Mesenchymal stem cell (in vitro differentiated cells and primary cell): ENCODE data around the gene ACOX3.

ENCODE experiments used
- DNase-seq: peaks from one replicate; pipeline ENCODE4 v3.0.0-alpha.2; 2013
- H2AFZ ChIP-seq: one replicate; pipeline ENCODE4 v1.6.1; 2013; ENCODE audit warnings: low read depth, mild to moderate bottlenecking, control low read depth, inconsistent platforms, low read length, moderate library complexity
- H2AK5ac ChIP-seq: 2 replicates; pipeline ENCODE4 v1.6.1; 2013; ENCODE audit warnings: low read length, moderate library complexity, mild to moderate bottlenecking, inconsistent platforms; ENCODE audit not compliant: severe bottlenecking
- H2BK120ac ChIP-seq: one replicate; pipeline ENCODE4 v1.6.1; 2013; ENCODE audit warnings: low read depth, mild to moderate bottlenecking, inconsistent platforms, low read length, moderate library complexity
- H2BK12ac ChIP-seq, 2 experiments: one replicate each; pipeline ENCODE4 v1.6.1; 2013; ENCODE audit warnings: inconsistent platforms in 2 of 2, low read length in 2 of 2, mild to moderate bottlenecking in 2 of 2, moderate library complexity in 2 of 2, control low read depth in 1 of 2
- H2BK15ac ChIP-seq: one replicate; pipeline ENCODE4 v1.6.1; 2013; ENCODE audit warnings: mild to moderate bottlenecking, low read depth, inconsistent platforms; ENCODE audit not compliant: poor library complexity, severe bottlenecking
- H2BK5ac ChIP-seq: 2 replicates; pipeline ENCODE4 v1.6.1; 2013; ENCODE audit warnings: low read depth, mild to moderate bottlenecking, low read length, control low read depth, inconsistent platforms; ENCODE audit not compliant: poor library complexity, severe bottlenecking
- H3K14ac ChIP-seq, 2 experiments: one replicate each; pipeline ENCODE4 v1.6.1; 2013; ENCODE audit warnings: inconsistent platforms in 2 of 2, low read length in 2 of 2, control low read depth in 1 of 2, mild to moderate bottlenecking in 1 of 2, moderate library complexity in 1 of 2
- H3K18ac ChIP-seq, 2 experiments: one replicate each; pipeline ENCODE4 v1.6.1; 2013; ENCODE audit warnings: inconsistent platforms in 2 of 2, low read length in 2 of 2, control low read depth in 1 of 2, low read depth in 1 of 2, mild to moderate bottlenecking in 1 of 2
- H3K23ac ChIP-seq, 2 experiments: one replicate each; pipeline ENCODE4 v1.6.1; 2013; ENCODE audit warnings: inconsistent platforms in 2 of 2, low read length in 2 of 2, mild to moderate bottlenecking in 2 of 2, moderate library complexity in 2 of 2, control low read depth in 1 of 2
- H3K27ac ChIP-seq: 2 replicates; pipeline ENCODE4 v1.5.1; 2013; ENCODE audit warnings: mild to moderate bottlenecking, moderate library complexity, low read length, control low read depth, inconsistent platforms; ENCODE audit not compliant: poor library complexity, severe bottlenecking
- H3K27me3 ChIP-seq, 2 experiments: 2 replicates each; pipeline versions ENCODE4 v1.6.1 to v1.7.0; 2013; ENCODE audit warnings: low read length in 2 of 2, mild to moderate bottlenecking in 2 of 2, moderate library complexity in 2 of 2, control low read depth in 1 of 2, inconsistent platforms in 1 of 2; ENCODE audit not compliant: control insufficient read depth in 1 of 2, insufficient read depth in 1 of 2
- H3K36me3 ChIP-seq, 2 experiments: 2 replicates each; pipeline versions ENCODE4 v1.6.1 to v1.7.0; 2013; ENCODE audit warnings: low read length in 2 of 2, control low read depth in 1 of 2, inconsistent platforms in 1 of 2, low read depth in 1 of 2, mild to moderate bottlenecking in 1 of 2; ENCODE audit not compliant: insufficient read depth in 2 of 2, control insufficient read depth in 1 of 2
- H3K4ac ChIP-seq, 2 experiments: one replicate each; pipeline ENCODE4 v1.6.1; 2013; ENCODE audit warnings: inconsistent platforms in 2 of 2, low read length in 2 of 2, mild to moderate bottlenecking in 2 of 2, moderate library complexity in 2 of 2, control low read depth in 1 of 2, low read depth in 1 of 2
- H3K4me1 ChIP-seq: 2 replicates; pipeline ENCODE4 v1.6.1; 2013; ENCODE audit warnings: low read depth, low read length, control low read depth; ENCODE audit not compliant: control insufficient read depth, insufficient read depth
- H3K4me2 ChIP-seq: 2 replicates; pipeline ENCODE4 v1.6.1; 2013; ENCODE audit warnings: low read length, mild to moderate bottlenecking, inconsistent platforms; ENCODE audit not compliant: poor library complexity, severe bottlenecking
- H3K4me3 ChIP-seq, 2 experiments: 2 replicates each; pipeline versions ENCODE4 v1.5.1 to v1.7.0; 2013; ENCODE audit warnings: low read length in 2 of 2, mild to moderate bottlenecking in 2 of 2, control low read depth in 1 of 2, low read depth in 1 of 2; ENCODE audit not compliant: insufficient read depth in 1 of 2
- H3K79me1 ChIP-seq: replicated peaks from 2 replicates; pipeline ENCODE4 v1.6.1; 2013; ENCODE audit warnings: mild to moderate bottlenecking, control low read depth, low read length, inconsistent platforms; ENCODE audit not compliant: poor library complexity, severe bottlenecking
- H3K9ac ChIP-seq: 2 replicates; pipeline ENCODE4 v1.7.0; 2013; ENCODE audit warnings: mild to moderate bottlenecking, low read length, moderate library complexity
- H3K9me3 ChIP-seq: 2 replicates; pipeline ENCODE4 v1.7.0; 2013; ENCODE audit warnings: mild to moderate bottlenecking, low read length; ENCODE audit not compliant: control insufficient read depth
- H4K8ac ChIP-seq: one replicate; pipeline ENCODE4 v1.6.1; 2013; ENCODE audit warnings: inconsistent platforms, mild to moderate bottlenecking, low read length, moderate library complexity
- H4K91ac ChIP-seq: one replicate; pipeline ENCODE4 v1.6.1; 2013; ENCODE audit warnings: mild to moderate bottlenecking, low read length, inconsistent platforms
- WGBS: methylation state at CpG from one replicate; pipeline ENCODE4 v1.1.7; 2013; ENCODE audit warnings: mixed read lengths; 5-methylcytosine and 5-hydroxymethylcytosine counted together

ACOX3 gene

DNA sequence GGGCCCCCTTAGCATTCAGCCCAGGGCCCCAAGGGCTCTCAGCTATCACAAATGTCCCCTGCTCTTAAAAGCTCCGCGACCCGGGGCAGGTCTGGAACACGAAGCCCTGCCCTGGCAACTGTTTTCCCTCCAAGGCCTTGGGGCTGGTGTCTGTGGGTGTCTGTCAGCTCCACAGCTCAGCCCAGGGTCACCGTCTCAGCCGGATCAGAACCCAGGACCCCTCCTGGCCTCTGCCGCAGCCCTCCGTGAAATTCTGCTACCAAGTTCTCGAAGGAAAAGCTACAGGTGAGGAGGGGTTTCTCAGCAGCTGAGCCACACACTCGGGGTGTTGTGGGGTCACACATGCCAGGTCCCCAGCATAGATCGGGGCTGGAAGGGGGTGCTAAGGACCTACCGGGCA is 61.2 kb downstream of the ACOX3 start:
- Histone ChIP-seq H3K27me3 (no peaks in the 10 kb centered on the region), H2BK12ac (no peak overlapping the region), H3K4me2 (no peak overlapping the region), H3K4me1 (peaks cover 21% of the 10 kb centered on the region), H2AFZ (no peak overlapping the region), H2BK15ac (no peak overlapping the region), H3K36me3 (peaks cover 13 to 39% of the 10 kb centered on the region in 2 experiments), H4K8ac (no peak overlapping the region), H3K14ac (no peak overlapping the region), H2BK120ac (no peak overlapping the region), H2AK5ac (no peak overlapping the region), H3K9me3 (no peaks in the 10 kb centered on the region), H3K23ac (no peak overlapping the region), H4K91ac (no peak overlapping the region), H3K27ac (no peak overlapping the region), H3K9ac (no peak overlapping the region), H3K4me3 (no peak overlapping the region), H3K4ac (no peak overlapping the region), H3K79me1 (no peaks in the 10 kb centered on the region), H3K18ac (no peak overlapping the region), H2BK5ac (no peak overlapping the region)
- 93% methylated on average over 11 of the region's 12 CpGs for WGBS
- DNase-seq = no peak

DNA sequence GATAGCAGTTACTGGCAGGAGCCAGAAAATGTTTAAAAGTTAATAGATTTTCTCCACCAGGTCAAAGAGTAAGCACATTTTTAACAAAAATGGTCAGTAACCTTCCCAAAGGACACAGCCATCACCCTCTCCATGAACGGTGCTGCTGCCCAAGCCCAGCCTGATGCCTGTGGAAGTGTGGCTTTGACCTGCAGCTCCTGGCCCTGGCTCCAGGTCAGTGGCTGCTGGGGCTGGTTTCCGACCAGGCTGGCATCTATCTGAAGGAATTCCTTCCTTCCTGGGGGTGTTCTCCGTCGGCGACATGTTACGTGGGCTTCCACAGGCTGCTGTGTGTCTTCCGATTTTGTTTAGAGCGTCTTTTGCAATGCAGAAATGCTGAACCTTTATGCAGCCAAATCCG is 61.7 kb downstream of the ACOX3 start:
- H3K27me3 ChIP-seq = no peaks in the 10 kb centered on the region
- H3K9me3 ChIP-seq = no peaks in the 10 kb centered on the region
- H3K14ac ChIP-seq = no peak overlapping the region
- H3K36me3 ChIP-seq = peaks cover 9 to 43% of the 10 kb centered on the region in 2 experiments
- H2AFZ ChIP-seq = no peak overlapping the region
- no peaks in the 10 kb centered on the region for H3K79me1 ChIP-seq
- H3K23ac ChIP-seq = no peak overlapping the region
- H2AK5ac ChIP-seq = no peak overlapping the region
- H3K4me3 ChIP-seq = no peak overlapping the region
- no peak for DNase-seq
- no peak overlapping the region for H2BK120ac ChIP-seq
- no peak overlapping the region for H2BK15ac ChIP-seq
- H3K4ac ChIP-seq = no peak overlapping the region
- no peak overlapping the region for H2BK12ac ChIP-seq
- H3K27ac ChIP-seq = no peak overlapping the region
- 89% methylated on average over 9 of the region's 9 CpGs for WGBS
- peaks cover 18% of the 10 kb centered on the region for H3K4me1 ChIP-seq
- no peak overlapping the region for H3K9ac ChIP-seq
- no peak overlapping the region for H3K4me2 ChIP-seq
- H3K18ac ChIP-seq = no peak overlapping the region
- no peak overlapping the region for H4K91ac ChIP-seq
- no peak overlapping the region for H4K8ac ChIP-seq
- H2BK5ac ChIP-seq = no peak overlapping the region

DNA sequence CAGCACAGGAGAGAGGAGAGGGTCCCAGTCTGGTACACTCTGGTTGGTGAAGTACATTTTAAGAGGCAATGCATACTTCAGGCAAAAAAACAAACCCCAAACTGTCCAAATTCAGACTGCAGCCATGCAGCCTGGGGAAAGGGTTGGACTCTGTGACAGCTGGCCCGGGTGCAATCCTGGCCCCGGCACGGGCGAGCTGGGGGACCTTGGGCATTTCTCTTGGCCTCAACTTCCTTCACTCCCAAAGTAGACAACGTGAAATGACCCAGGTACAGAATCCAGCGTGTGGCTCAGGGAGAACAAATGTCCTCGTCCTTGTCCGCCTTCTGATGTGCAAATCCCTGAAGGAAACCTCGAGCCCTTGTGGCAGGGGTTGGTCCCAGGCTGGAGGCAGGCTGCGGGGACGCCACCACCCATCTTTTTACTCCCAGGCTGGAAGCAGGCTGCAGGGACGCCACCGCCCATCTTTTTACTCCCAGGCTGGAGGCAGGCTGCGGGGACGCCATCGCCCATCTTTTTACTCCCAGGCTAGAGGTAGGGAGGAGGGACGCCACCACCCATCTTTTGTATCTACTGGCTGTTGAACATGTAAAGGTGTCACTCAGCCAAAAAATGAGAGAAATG is 62.3 kb downstream of the ACOX3 start:
- Histone ChIP-seq H3K18ac (no peak overlapping the region), H4K8ac (no peak overlapping the region), H2AFZ (no peak overlapping the region), H3K4me1 (peaks cover 12% of the 10 kb centered on the region), H3K4ac (no peak overlapping the region), H2BK12ac (no peak overlapping the region), H3K27ac (no peak overlapping the region), H2BK120ac (no peak overlapping the region), H3K9ac (no peak overlapping the region), H2BK15ac (no peak overlapping the region), H3K27me3 (no peaks in the 10 kb centered on the region), H3K9me3 (no peaks in the 10 kb centered on the region), H4K91ac (no peak overlapping the region), H3K4me2 (no peak overlapping the region), H3K14ac (no peak overlapping the region), H3K23ac (no peak overlapping the region), H2BK5ac (no peak overlapping the region), H2AK5ac (no peak overlapping the region), H3K79me1 (no peaks in the 10 kb centered on the region), H3K36me3 (peaks cover 9 to 47% of the 10 kb centered on the region in 2 experiments), H3K4me3 (no peak overlapping the region)
- WGBS = 87% methylated on average over 17 of the region's 17 CpGs
- DNase-seq = no peak

DNA sequence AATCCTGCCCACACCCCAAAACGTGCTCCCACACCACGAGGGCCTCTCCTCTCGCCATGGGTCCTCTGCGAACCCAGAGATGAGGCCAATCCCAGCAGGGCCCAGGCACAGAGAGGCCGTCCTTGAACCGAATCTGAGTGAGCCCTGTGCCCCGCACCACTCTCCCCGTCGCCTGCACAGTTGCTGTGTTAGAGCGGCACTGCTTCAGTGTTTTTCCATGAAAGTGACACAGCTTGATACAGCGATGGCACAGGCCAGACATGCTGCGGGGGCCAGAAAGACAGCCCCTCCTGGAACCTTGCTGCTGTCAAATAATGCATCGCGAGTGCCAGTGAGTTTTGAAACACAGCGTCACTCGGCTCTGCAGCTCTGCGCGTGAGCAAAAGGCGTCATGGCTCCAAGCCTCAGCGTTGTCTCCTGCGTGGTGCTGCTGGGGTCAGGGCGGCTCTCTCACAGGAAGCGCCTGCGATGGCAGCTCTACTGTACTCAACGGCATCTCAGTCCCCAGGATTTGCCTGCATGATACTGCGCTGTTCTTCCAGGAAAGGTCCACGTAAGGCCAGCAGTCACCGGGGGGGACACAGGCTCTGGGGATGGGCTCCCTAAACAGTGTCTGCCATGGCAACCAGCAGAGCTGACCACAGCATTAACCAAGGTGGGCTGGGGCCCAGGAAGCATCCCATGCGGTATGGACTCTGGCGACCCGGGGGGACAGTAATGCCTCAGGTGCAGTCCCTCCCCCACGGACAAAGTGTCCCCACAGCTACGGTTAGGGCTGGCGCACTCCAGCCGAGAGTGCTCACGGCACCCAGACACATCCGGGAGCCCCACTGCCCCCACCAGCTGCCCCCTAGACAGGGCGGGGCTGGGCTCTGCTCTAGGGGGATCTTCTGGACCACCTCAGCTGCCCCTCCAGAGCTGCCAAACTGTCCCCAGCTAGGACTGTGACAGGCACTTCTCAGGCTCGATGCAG is 63.1 kb downstream of the ACOX3 start:
- H4K8ac ChIP-seq = no peak overlapping the region
- no peak overlapping the region for H3K4me2 ChIP-seq
- H3K27ac ChIP-seq = no peak overlapping the region
- 94% methylated on average over 38 of the region's 39 CpGs for WGBS
- H2BK15ac ChIP-seq = no peak overlapping the region
- no peaks in the 10 kb centered on the region for H3K27me3 ChIP-seq
- H3K4ac ChIP-seq = no peak overlapping the region
- no peak overlapping the region for H2BK12ac ChIP-seq
- H3K4me1 ChIP-seq = peaks cover 9% of the 10 kb centered on the region
- no peak overlapping the region for H3K18ac ChIP-seq
- H2AFZ ChIP-seq = no peak overlapping the region
- H3K9ac ChIP-seq = no peak overlapping the region
- H4K91ac ChIP-seq = no peak overlapping the region
- H3K36me3 ChIP-seq = peaks cover 13 to 45% of the 10 kb centered on the region in 2 experiments
- H2AK5ac ChIP-seq = no peak overlapping the region
- no peak overlapping the region for H2BK5ac ChIP-seq
- H3K79me1 ChIP-seq = no peaks in the 10 kb centered on the region
- no peak overlapping the region for H3K14ac ChIP-seq
- no peaks in the 10 kb centered on the region for H3K9me3 ChIP-seq
- no peak overlapping the region for H2BK120ac ChIP-seq
- no peak for DNase-seq
- H3K23ac ChIP-seq = no peak overlapping the region
- H3K4me3 ChIP-seq = no peak overlapping the region
